ENCODE data around the gene NHEJ1. TPM values are rescaled to one million over a fixed set of nuclear protein-coding genes. Genes with fewer than 3 reads are reported as not detected.

The NHEJ1 gene
- total RNA-seq, 2 experiments from 2014 or later: 17.7 to 18.6 TPM

GRCh38 chr2:219045937-219046550 is 114.6 kb downstream of the NHEJ1 start:
- peaks cover 43% of the 10 kb centered on the region for H3K27me3 Mint-ChIP-seq

GRCh38 chr2:219042750-219043149 is 117.9 kb downstream of the NHEJ1 start:
- peaks cover 10% of the 10 kb centered on the region for H3K4me1 Mint-ChIP-seq (ENCODE audit: low read depth)
- intact Hi-C loops (cut with micrococcal nuclease): no loop called here
- POLR2A ChIA-PET: no interaction called here

More at GRCh38 chr2:219045937-219046550, 114.6 kb downstream of the NHEJ1 start:
- intact Hi-C loops (cut with micrococcal nuclease): no loop called here
- ChIA-PET CTCF (interaction anchor here (0.6 to 2.6 kb wide), 7 partner anchors 12 to 82 kb away, joined by 3 to 10 read pairs (median 5); no protein-coding TSS in a partner anchor), POLR2A (interaction anchor here (0.5 kb wide), 1 partner anchor 211 kb away, joined by 4 read pairs; no protein-coding TSS in a partner anchor)
- peaks cover 8% of the 10 kb centered on the region for H3K4me1 Mint-ChIP-seq (ENCODE audit: low read depth)
- DNase-seq: peak; percentile 37
- no peak overlapping the region for H3K4me3 Mint-ChIP-seq
- no peaks in the 10 kb centered on the region for H3K36me3 Mint-ChIP-seq
- no peaks in the 10 kb centered on the region for H3K9me3 Mint-ChIP-seq
- H3K27ac Mint-ChIP-seq: no peak overlapping the region

DNA sequence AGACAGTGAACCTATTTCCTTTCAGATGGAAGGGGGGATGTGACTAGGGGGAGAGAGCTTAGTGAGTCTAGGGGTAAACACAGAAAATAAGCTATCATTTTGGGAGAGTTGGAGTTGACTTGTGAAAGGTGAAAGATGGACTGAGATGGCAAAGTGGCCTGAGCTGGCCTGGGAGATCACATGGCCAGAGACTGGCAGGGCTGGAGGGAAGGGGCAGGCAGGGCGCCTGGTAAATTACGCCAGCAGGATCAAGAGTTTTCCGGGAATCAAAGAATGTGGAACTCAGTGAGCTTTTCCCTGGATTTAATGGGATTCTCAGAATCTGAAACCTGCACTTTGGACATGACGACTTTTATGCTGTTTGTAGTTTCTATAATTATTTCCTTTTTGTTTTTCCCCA is 118.5 kb downstream of the NHEJ1 start:
- intact Hi-C loops (cut with micrococcal nuclease): no loop called here
- H3K27me3 Mint-ChIP-seq: peaks cover 43% of the 10 kb centered on the region
- DNase-seq: no peak
- H3K36me3 Mint-ChIP-seq: no peaks in the 10 kb centered on the region
- H3K4me3 Mint-ChIP-seq: no peak overlapping the region
- POLR2A ChIA-PET: no interaction called here
- no peak overlapping the region for H3K27ac Mint-ChIP-seq
- H3K4me1 Mint-ChIP-seq (ENCODE audit: low read depth): peaks cover 10% of the 10 kb centered on the region
- no peaks in the 10 kb centered on the region for H3K9me3 Mint-ChIP-seq
- CTCF ChIA-PET: interaction anchor here (0.7 to 4.0 kb wide), 8 partner anchors 10 to 114 kb away, joined by 3 to 22 read pairs (median 4); no protein-coding TSS in a partner anchor

More at GRCh38 chr2:219042750-219043149, 117.9 kb downstream of the NHEJ1 start:
- CTCF ChIA-PET: interaction anchor here (0.7 to 4.0 kb wide), 6 partner anchors 10 to 113 kb away, joined by 3 to 22 read pairs (median 4); no protein-coding TSS in a partner anchor
- H3K27ac Mint-ChIP-seq: no peak overlapping the region
- H3K9me3 Mint-ChIP-seq: no peaks in the 10 kb centered on the region
- H3K36me3 Mint-ChIP-seq: no peaks in the 10 kb centered on the region
- no peak for DNase-seq
- H3K4me3 Mint-ChIP-seq: no peak overlapping the region
- peaks cover 43% of the 10 kb centered on the region for H3K27me3 Mint-ChIP-seq

GRCh38 chr2:219041252-219041651 is 119.4 kb downstream of the NHEJ1 start, which contains the start of gene CFAP65:
Gene CFAP65, minus strand, starts transcription at chr2:219041516. Its CDS starts 2,468 bp downstream, at chr2:219039048.
- H3K36me3 Mint-ChIP-seq: no peaks in the 10 kb centered on the region
- POLR2A ChIA-PET: no interaction called here

DNA sequence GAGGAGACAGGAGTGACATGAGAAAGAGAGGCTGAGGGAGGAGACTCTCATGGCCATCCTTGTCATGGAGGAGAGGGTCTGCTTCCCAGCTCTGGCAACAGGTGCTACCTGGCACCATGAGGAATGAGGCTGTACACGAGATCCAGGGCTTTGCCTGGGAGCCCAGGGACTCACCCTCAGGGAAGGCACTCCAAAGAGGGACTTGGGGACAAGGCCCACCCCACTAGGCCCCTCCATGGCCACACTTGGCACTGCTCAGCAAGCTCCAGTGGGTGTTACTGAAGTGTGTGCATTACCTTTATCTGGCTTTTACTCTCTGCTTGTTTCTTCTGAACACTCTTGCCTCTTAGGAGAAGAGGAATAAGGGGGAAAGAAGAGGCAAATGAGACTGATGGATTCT is 122.0 kb downstream of the NHEJ1 start:
- Mint-ChIP-seq H3K27me3 (peaks cover 35% of the 10 kb centered on the region), H3K4me1 (ENCODE audit: low read depth) (peaks cover 10% of the 10 kb centered on the region), H3K36me3 (no peaks in the 10 kb centered on the region), H3K4me3 (no peak overlapping the region), H3K27ac (no peak overlapping the region), H3K9me3 (no peaks in the 10 kb centered on the region)
- DNase-seq: no peak
- intact Hi-C loops (cut with micrococcal nuclease): no loop called here
- CTCF ChIA-PET: interaction anchor here (0.9 to 3.1 kb wide), 2 partner anchors 9 to 44 kb away, joined by 3 to 15 read pairs; no protein-coding TSS in a partner anchor
- POLR2A ChIA-PET: no interaction called here

More at GRCh38 chr2:219041252-219041651, 119.4 kb downstream of the NHEJ1 start, which contains the start of gene CFAP65:
- Mint-ChIP-seq H3K27ac (no peak within 1 kb of the TSS), H3K4me3 (peak within 1 kb of the TSS; percentile 55), H3K9me3 (no peaks in the 10 kb centered on the region), H3K4me1 (ENCODE audit: low read depth) (peaks cover 10% of the 10 kb centered on the region), H3K27me3 (peaks cover 38% of the 10 kb centered on the region)
- CTCF ChIA-PET: interaction anchor here (0.8 to 4.0 kb wide), 8 partner anchors 12 to 115 kb away, joined by 3 to 22 read pairs (median 4); no protein-coding TSS in a partner anchor
- intact Hi-C loops (cut with micrococcal nuclease): no loop called here
- DNase-seq: peak; percentile 52

DNA sequence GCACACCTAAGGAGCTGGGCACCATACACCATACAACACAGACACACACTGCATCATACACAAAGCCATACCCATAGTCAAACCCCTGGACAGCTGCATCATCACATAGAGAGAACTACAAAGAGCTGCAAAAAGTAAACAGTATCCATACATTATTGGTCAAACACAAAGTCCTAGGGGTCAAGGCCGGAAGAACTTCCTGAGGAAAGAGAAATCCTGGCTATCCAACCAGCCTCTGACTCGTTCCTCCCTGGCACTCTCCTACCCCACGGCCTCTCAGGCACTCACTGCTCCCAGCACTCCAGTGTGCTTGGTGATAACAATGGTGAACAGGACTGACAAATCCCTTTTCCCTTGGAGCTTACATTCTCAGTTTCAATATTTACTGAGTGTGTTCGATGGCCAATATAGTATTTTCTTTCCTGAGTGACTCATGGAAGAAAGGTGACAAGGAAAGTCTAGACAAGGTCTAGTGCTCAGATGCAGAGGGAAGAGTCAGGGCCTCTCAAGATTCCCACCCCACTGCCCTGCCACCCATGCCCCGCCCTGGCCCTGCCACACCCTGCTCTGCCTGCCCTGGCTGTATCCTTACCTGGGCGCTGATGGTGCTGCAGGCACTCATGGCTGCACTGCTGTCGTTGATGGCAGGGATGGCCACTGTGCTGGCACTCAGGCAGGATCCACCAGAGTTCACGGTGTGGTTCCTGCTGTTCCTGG is 122.7 kb downstream of the NHEJ1 start:
- Mint-ChIP-seq H3K36me3 (no peaks in the 10 kb centered on the region), H3K4me1 (ENCODE audit: low read depth) (peaks cover 10% of the 10 kb centered on the region), H3K4me3 (no peak overlapping the region), H3K27me3 (peaks cover 35% of the 10 kb centered on the region), H3K27ac (no peak overlapping the region), H3K9me3 (no peaks in the 10 kb centered on the region)
- no peak for DNase-seq
- POLR2A ChIA-PET: no interaction called here
- CTCF ChIA-PET: interaction anchor here (0.9 to 3.1 kb wide), 2 partner anchors 8 to 43 kb away, joined by 3 to 15 read pairs; no protein-coding TSS in a partner anchor
- intact Hi-C loops (cut with micrococcal nuclease): no loop called here

GRCh38 chr2:219035942-219036341 is 124.7 kb downstream of the NHEJ1 start:
- H3K4me3 Mint-ChIP-seq: no peak overlapping the region
- H3K4me1 Mint-ChIP-seq (ENCODE audit: low read depth): peaks cover under 1% of the 10 kb centered on the region
- CTCF ChIA-PET: no interaction called here
- DNase-seq: no peak
- no peaks in the 10 kb centered on the region for H3K9me3 Mint-ChIP-seq
- H3K27me3 Mint-ChIP-seq: peaks cover 32% of the 10 kb centered on the region
- POLR2A ChIA-PET: no interaction called here
- intact Hi-C loops (cut with micrococcal nuclease): no loop called here
- no peaks in the 10 kb centered on the region for H3K36me3 Mint-ChIP-seq
- no peak overlapping the region for H3K27ac Mint-ChIP-seq

DNA sequence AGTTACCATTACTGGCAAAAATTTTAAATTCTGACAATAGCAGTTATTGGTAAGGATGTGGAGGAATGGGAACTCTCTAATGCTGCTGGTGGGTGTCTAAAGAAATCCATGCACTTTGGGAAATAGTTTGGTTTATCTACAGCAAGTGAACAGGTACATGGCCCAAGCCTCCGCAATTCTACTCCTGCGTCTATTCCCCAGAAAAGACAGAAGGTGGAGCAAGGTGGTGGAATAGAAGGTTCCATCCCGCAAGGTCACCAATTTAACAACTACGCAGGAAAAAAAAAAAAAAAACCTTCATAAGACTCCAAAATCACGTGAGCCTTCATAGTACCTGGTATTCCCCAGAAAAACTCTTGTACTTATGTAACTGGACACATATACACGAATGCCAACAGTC is 125.8 kb downstream of the NHEJ1 start:
- POLR2A ChIA-PET: interaction anchor here (0.6 kb wide), 1 partner anchor 47 kb away, joined by 4 read pairs; no protein-coding TSS in a partner anchor
- no peak overlapping the region for H3K27ac Mint-ChIP-seq
- no peak overlapping the region for H3K4me3 Mint-ChIP-seq
- H3K4me1 Mint-ChIP-seq (ENCODE audit: low read depth): no peaks in the 10 kb centered on the region
- DNase-seq: no peak
- CTCF ChIA-PET: no interaction called here
- intact Hi-C loops (cut with micrococcal nuclease): no loop called here
- H3K36me3 Mint-ChIP-seq: no peaks in the 10 kb centered on the region
- peaks cover 30% of the 10 kb centered on the region for H3K27me3 Mint-ChIP-seq
- H3K9me3 Mint-ChIP-seq: no peaks in the 10 kb centered on the region

DNA sequence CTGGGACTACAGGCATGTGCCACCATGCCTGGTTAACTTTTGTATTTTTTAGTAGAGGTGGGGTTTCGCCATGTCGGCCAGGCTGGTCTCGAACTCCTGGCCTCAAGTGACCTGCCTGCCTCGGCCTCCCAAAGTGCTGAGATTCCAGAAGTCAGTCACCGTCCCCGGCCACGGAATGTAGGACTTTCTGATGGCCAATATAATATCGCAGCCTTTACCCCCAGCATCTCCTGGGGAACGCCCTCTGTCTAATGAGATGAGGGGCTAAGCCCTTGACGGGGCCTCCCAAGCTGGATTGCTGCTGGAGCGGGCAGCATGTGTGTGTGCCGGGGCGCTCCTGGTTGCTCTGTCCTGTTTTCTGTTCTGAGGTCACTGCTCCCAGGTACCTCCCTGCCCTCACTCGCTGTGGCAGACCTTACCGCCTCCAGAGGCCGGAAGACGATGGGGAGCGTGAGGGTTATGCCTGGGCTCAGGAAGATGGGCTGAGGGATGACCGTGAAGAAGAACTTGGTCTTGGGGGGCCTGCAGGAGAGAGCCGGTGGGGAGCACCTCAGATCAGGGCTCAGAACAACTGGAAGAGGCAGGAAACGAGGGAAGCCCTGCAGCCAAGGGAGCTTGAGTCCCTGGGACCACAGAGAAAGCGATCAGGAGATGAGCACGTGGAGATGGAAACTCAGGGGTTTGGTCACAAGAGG is 128.4 kb downstream of the NHEJ1 start:
- Mint-ChIP-seq H3K27me3 (peaks cover 23% of the 10 kb centered on the region), H3K36me3 (no peaks in the 10 kb centered on the region), H3K27ac (no peak overlapping the region), H3K4me3 (no peak overlapping the region), H3K9me3 (no peaks in the 10 kb centered on the region), H3K4me1 (ENCODE audit: low read depth) (no peaks in the 10 kb centered on the region)
- ChIA-PET POLR2A (no interaction called here), CTCF (interaction anchor here (1.0 to 1.3 kb wide), 2 partner anchors 10 to 41 kb away, joined by 3 read pairs; no protein-coding TSS in a partner anchor)
- intact Hi-C loops (cut with micrococcal nuclease): no loop called here
- DNase-seq: no peak

GRCh38 chr2:219031005-219031738 is 129.4 kb downstream of the NHEJ1 start:
- POLR2A ChIA-PET: no interaction called here
- intact Hi-C loops (cut with micrococcal nuclease): no loop called here
- DNase-seq: no peak
- Mint-ChIP-seq H3K27ac (no peak overlapping the region), H3K36me3 (no peaks in the 10 kb centered on the region), H3K9me3 (no peaks in the 10 kb centered on the region), H3K27me3 (peaks cover 22% of the 10 kb centered on the region), H3K4me1 (ENCODE audit: low read depth) (no peaks in the 10 kb centered on the region), H3K4me3 (no peak overlapping the region)
- CTCF ChIA-PET: interaction anchor here (1.3 to 6.4 kb wide), 7 partner anchors 28 to 143 kb away, joined by 4 to 81 read pairs (median 22); no protein-coding TSS in a partner anchor

DNA sequence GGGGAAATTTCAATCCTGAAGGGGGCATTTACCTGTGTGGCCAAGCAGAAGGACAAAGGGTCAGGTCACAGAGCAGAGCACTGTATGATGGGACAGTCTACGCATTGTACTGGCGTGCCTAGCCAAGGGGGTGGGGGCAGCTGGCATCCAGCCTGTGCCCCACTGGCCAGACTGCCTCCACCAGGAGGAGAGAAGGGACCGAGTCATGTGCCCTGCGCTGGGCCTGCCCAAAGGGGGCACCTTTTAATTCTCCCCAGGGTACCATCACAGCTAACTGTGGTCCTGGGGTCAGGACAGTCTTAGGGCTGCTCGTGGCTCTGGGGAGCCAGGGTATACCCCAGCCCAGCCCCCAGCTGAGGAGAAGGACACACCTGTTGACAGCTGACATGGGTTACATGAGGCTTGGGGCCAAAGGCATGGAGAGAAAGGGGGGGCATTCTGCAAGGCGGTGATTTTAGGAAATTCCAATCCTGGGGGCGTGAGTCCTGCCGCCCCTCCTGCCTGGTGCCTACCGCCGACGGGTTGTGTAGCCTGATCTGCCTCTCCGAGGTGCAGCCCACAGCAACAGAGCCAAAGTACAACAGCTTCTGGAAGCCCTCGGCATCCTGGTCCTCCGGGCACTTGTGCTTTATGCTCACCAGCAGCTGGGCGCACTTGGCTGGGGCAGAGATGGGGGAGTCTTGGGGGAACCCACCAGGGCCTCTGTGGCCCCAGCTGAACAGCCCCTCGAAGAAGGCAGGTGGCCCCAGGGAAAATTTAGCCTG is 130.3 kb downstream of the NHEJ1 start:
- peaks cover 20% of the 10 kb centered on the region for H3K27me3 Mint-ChIP-seq
- CTCF ChIA-PET: interaction anchor here (0.6 to 6.4 kb wide), 61 partner anchors 8 to 335 kb away, joined by 3 to 81 read pairs (median 4); partner anchors contain the start of genes ANKZF1, ATG9A, CFAP65 and CNPPD1
- H3K27ac Mint-ChIP-seq: no peak overlapping the region
- POLR2A ChIA-PET: no interaction called here
- no peak for DNase-seq
- intact Hi-C loops (cut with micrococcal nuclease): no loop called here
- H3K9me3 Mint-ChIP-seq: no peaks in the 10 kb centered on the region
- no peaks in the 10 kb centered on the region for H3K4me1 Mint-ChIP-seq (ENCODE audit: low read depth)
- H3K4me3 Mint-ChIP-seq: no peak overlapping the region
- no peaks in the 10 kb centered on the region for H3K36me3 Mint-ChIP-seq
